Neural progenitor cell (in vitro differentiated cells): ENCODE measurements around the gene PDE7B. TPM values are rescaled to one million over a fixed set of nuclear protein-coding genes. Genes with fewer than 3 reads are reported as not detected.

Experiments used
- DNase-seq: peaks from one replicate; pipeline ENCODE4 v3.0.0-alpha.2; 2016; ENCODE audit warnings: low spot score
- H2AFZ ChIP-seq: fragments of 200-600 bp; sonication (generic); replicated peaks from 2 replicates; pipeline ENCODE4 v1.6.1; 2016; ENCODE audit warnings: antibody characterized with exemption
- H3F3A ChIP-seq: fragments of 200-600 bp; sonication (generic); 2 replicates; pipeline ENCODE4 v1.6.1; 2016; ENCODE audit warnings: antibody characterized with exemption, low read depth
- H3K27ac ChIP-seq: fragments of 200-600 bp; sonication (generic); 2 replicates; pipeline ENCODE4 v1.5.1; 2016; ENCODE audit warnings: mild to moderate bottlenecking
- H3K27me3 ChIP-seq: fragments of 200-600 bp; sonication (generic); 2 replicates; pipeline ENCODE4 v1.6.1; 2016; ENCODE audit warnings: mild to moderate bottlenecking, moderate library complexity
- H3K36me3 ChIP-seq: fragments of 200-600 bp; sonication (generic); 2 replicates; pipeline ENCODE4 v1.5.1; 2016
- H3K4me1 ChIP-seq: fragments of 200-600 bp; sonication (generic); 2 replicates; pipeline ENCODE4 v1.6.1; 2016; ENCODE audit warnings: mixed run types
- H3K4me2 ChIP-seq: fragments of 200-600 bp; sonication (generic); 2 replicates; pipeline ENCODE4 v1.6.1; 2016
- H3K4me3 ChIP-seq: fragments of 200-600 bp; sonication (generic); 2 replicates; pipeline ENCODE4 v1.5.1; 2016
- H3K79me2 ChIP-seq: fragments of 200-600 bp; sonication (generic); 2 replicates; pipeline ENCODE4 v1.6.1; 2016; ENCODE audit warnings: low read depth
- H3K9ac ChIP-seq: fragments of 200-600 bp; sonication (generic); 2 replicates; pipeline ENCODE4 v1.6.1; 2016
- H3K9me3 ChIP-seq: fragments of 200-600 bp; sonication (generic); 2 replicates; pipeline ENCODE4 v1.5.1; 2016; ENCODE audit warnings: low read depth
- H4K20me1 ChIP-seq: fragments of 200-600 bp; sonication (generic); 2 replicates; pipeline ENCODE4 v1.6.1; 2016; ENCODE audit warnings: low read depth
- H3K27ac Mint-ChIP-seq: 3 replicates; pipeline ENCODE4 v1.8.0; 2021; ENCODE audit warnings: mixed read lengths
- H3K27me3 Mint-ChIP-seq: 2 replicates; pipeline ENCODE4 v1.8.0; 2022; ENCODE audit warnings: low read depth, mild to moderate bottlenecking, inconsistent platforms, moderate library complexity, mixed read lengths; ENCODE audit not compliant: insufficient read depth
- H3K36me3 Mint-ChIP-seq: 3 replicates; pipeline ENCODE4 v1.8.0; 2021; ENCODE audit warnings: mixed read lengths
- H3K4me1 Mint-ChIP-seq: 3 replicates; pipeline ENCODE4 v1.8.0; 2021; ENCODE audit warnings: mixed read lengths
- H3K4me3 Mint-ChIP-seq: 3 replicates; pipeline ENCODE4 v1.8.0; 2021; ENCODE audit warnings: mild to moderate bottlenecking, moderate library complexity, mixed read lengths
- H3K9me3 Mint-ChIP-seq: 3 replicates; pipeline ENCODE4 v1.8.0; 2020; ENCODE audit warnings: mixed read lengths
- EZH2 ChIP-seq: fragments of 200-600 bp; sonication (generic); IDR thresholded peaks from 2 replicates; pipeline ENCODE4 v1.6.1; 2017; ENCODE audit warnings: antibody characterized with exemption, mild to moderate bottlenecking, moderate library complexity
- EZH2phosphoT487 ChIP-seq: fragments of 200-600 bp; sonication (generic); IDR thresholded peaks from 2 replicates; pipeline ENCODE4 v1.6.1; 2017; ENCODE audit warnings: antibody characterized with exemption
- total RNA-seq: library from RNA; depleted of rRNA; stranded (reverse); fragments of >200 nt; gene quantifications from 2 replicates; pipeline ENCODE4 v1.2.3, GENCODE V29; 2015; ENCODE audit warnings: low replicate concordance
- TF ChIP-seq, protein P1 (sequence below): fragments of 200-600 bp; sonication (generic); IDR thresholded peaks from 2 replicates; pipeline ENCODE4 v1.5.1; 2017; ENCODE audit warnings: antibody characterized with exemption, mild to moderate bottlenecking

The PDE7B gene
- total RNA-seq, 1 donor from 2014 or later, result 0.04 TPM

DNA sequence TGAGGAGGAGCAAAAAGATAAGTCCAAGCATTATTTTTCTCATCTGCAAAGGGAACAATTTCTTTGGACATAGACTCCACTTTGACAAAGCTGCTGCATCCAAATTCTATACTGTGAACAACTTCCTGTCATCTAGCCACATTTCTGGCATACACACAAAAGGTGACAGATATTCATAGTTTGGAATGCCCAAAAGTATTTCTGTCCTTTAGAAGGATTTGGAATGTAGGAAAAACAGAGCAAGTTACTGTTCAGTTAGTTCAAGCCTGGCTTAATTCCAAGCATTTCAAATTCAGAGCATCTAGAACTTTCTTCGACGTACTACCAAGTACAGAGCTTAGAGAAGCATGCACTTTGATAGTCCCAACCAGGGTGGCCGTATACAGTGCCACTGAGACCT lies 134.0 kb downstream of the PDE7B start:
- Histone ChIP-seq H4K20me1 (no peaks in the 10 kb centered on the region), H3K4me3 (no peak overlapping the region), H3K4me1 (no peaks in the 10 kb centered on the region), H3K36me3 (no peaks in the 10 kb centered on the region), H3K27me3 (no peaks in the 10 kb centered on the region), H2AFZ (no peak overlapping the region), H3K9me3 (no peaks in the 10 kb centered on the region), H3K4me2 (no peak overlapping the region), H3K79me2 (no peaks in the 10 kb centered on the region), H3F3A (no peaks in the 10 kb centered on the region), H3K27ac (no peak overlapping the region), H3K9ac (no peak overlapping the region)
- TF ChIP-seq, protein P1, sequence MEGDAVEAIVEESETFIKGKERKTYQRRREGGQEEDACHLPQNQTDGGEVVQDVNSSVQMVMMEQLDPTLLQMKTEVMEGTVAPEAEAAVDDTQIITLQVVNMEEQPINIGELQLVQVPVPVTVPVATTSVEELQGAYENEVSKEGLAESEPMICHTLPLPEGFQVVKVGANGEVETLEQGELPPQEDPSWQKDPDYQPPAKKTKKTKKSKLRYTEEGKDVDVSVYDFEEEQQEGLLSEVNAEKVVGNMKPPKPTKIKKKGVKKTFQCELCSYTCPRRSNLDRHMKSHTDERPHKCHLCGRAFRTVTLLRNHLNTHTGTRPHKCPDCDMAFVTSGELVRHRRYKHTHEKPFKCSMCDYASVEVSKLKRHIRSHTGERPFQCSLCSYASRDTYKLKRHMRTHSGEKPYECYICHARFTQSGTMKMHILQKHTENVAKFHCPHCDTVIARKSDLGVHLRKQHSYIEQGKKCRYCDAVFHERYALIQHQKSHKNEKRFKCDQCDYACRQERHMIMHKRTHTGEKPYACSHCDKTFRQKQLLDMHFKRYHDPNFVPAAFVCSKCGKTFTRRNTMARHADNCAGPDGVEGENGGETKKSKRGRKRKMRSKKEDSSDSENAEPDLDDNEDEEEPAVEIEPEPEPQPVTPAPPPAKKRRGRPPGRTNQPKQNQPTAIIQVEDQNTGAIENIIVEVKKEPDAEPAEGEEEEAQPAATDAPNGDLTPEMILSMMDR, result no peak
- TF ChIP-seq EZH2phosphoT487 (no peak), EZH2 (no peak)
- no peaks in the 10 kb centered on the region for H3K9me3 Mint-ChIP-seq
- H3K36me3 Mint-ChIP-seq, result no peaks in the 10 kb centered on the region
- no peaks in the 10 kb centered on the region for H3K4me1 Mint-ChIP-seq
- H3K27ac Mint-ChIP-seq, result no peak overlapping the region
- H3K4me3 Mint-ChIP-seq, result no peak overlapping the region
- no peak for DNase-seq
- no peaks in the 10 kb centered on the region for H3K27me3 Mint-ChIP-seq

GRCh38 chr6:135987226-135987625 lies 135.7 kb downstream of the PDE7B start:
- Mint-ChIP-seq H3K9me3 (no peaks in the 10 kb centered on the region), H3K27me3 (no peaks in the 10 kb centered on the region), H3K36me3 (no peaks in the 10 kb centered on the region), H3K27ac (no peak overlapping the region), H3K4me3 (no peak overlapping the region), H3K4me1 (no peaks in the 10 kb centered on the region)
- TF ChIP-seq, protein P1, result no peak
- TF ChIP-seq EZH2 (no peak), EZH2phosphoT487 (no peak)
- DNase-seq, result no peak
- Histone ChIP-seq H3K27ac (no peak overlapping the region), H2AFZ (no peak overlapping the region), H3K36me3 (no peaks in the 10 kb centered on the region), H3K79me2 (no peaks in the 10 kb centered on the region), H3K9me3 (no peaks in the 10 kb centered on the region), H3K27me3 (no peaks in the 10 kb centered on the region), H3F3A (no peaks in the 10 kb centered on the region), H3K4me3 (no peak overlapping the region), H3K4me1 (no peaks in the 10 kb centered on the region), H3K4me2 (no peak overlapping the region), H4K20me1 (no peaks in the 10 kb centered on the region), H3K9ac (no peak overlapping the region)

GRCh38 chr6:135990439-135990838 lies 138.9 kb downstream of the PDE7B start:
- H3K79me2 ChIP-seq, result no peaks in the 10 kb centered on the region
- no peaks in the 10 kb centered on the region for H3K4me1 ChIP-seq
- H3K36me3 ChIP-seq, result no peaks in the 10 kb centered on the region
- Mint-ChIP-seq H3K27ac (no peak overlapping the region), H3K4me1 (no peaks in the 10 kb centered on the region), H3K36me3 (no peaks in the 10 kb centered on the region), H3K27me3 (no peaks in the 10 kb centered on the region), H3K4me3 (no peak overlapping the region), H3K9me3 (no peaks in the 10 kb centered on the region)
- no peak overlapping the region for H3K9ac ChIP-seq
- H3K4me2 ChIP-seq, result no peak overlapping the region
- H2AFZ ChIP-seq, result no peak overlapping the region
- H3K4me3 ChIP-seq, result no peak overlapping the region
- H3K9me3 ChIP-seq, result no peaks in the 10 kb centered on the region
- no peaks in the 10 kb centered on the region for H3F3A ChIP-seq
- no peak overlapping the region for H3K27ac ChIP-seq
- H4K20me1 ChIP-seq, result no peaks in the 10 kb centered on the region
- H3K27me3 ChIP-seq, result no peaks in the 10 kb centered on the region
- TF ChIP-seq, protein P1, result no peak
- no peak for TF ChIP-seq EZH2
- no peak for TF ChIP-seq EZH2phosphoT487
- no peak for DNase-seq
